Activated CD8-positive, alpha-beta T cell treated with anti-CD3 and anti-CD28 coated beads, Interleukin-2, amount 10 ng/mL, durations not matched to agents 7 days and 5 days (primary cell): Measurements from ENCODE around the gene ZNF444. TPM values are rescaled to one million over a fixed set of nuclear protein-coding genes. Genes with fewer than 3 reads are reported as not detected.
"Not testable (repeated sequence)": the region's sequence is repeated elsewhere in the genome, so short reads cannot be mapped to it uniquely, and the experiment has no call there.

Experiments
- ATAC-seq: fragments of 150-1000 bp; cut with Tn5 transposase; one replicate; pipeline ENCODE4 v1.10.0; 2021; ENCODE audit warnings: moderate library complexity
- CTCF ChIA-PET: fragments of 350-600 bp; sonication (Branson Sonifier 250); formaldehyde crosslinking; loops from one replicate; lab custom pipeline; 2021; ENCODE audit warnings: antibody characterized with exemption; lab: Charles Lee
- POLR2A ChIA-PET: fragments of 350-600 bp; sonication (Branson Sonifier 250); formaldehyde crosslinking; loops from one replicate; lab custom pipeline; 2021; ENCODE audit warnings: antibody characterized with exemption; lab: Charles Lee
- DNase-seq: peaks from one replicate; pipeline ENCODE4 v3.0.0-alpha.2; 2020
- H3K27ac Mint-ChIP-seq: one replicate; pipeline ENCODE4 v1.8.0; 2021; ENCODE audit warnings: mild to moderate bottlenecking, mixed read lengths
- H3K27me3 Mint-ChIP-seq: one replicate; pipeline ENCODE4 v1.8.0; 2021; ENCODE audit warnings: low read depth, mixed read lengths
- H3K36me3 Mint-ChIP-seq: one replicate; pipeline ENCODE4 v1.8.0; 2021; ENCODE audit warnings: low read depth, mixed read lengths
- H3K4me1 Mint-ChIP-seq: one replicate; pipeline ENCODE4 v1.8.0; 2021; ENCODE audit warnings: low read depth, mixed read lengths
- H3K4me3 Mint-ChIP-seq: one replicate; pipeline ENCODE4 v1.8.0; 2021; ENCODE audit warnings: mild to moderate bottlenecking, mixed read lengths
- H3K9me3 Mint-ChIP-seq: one replicate; pipeline ENCODE4 v1.8.0; 2022; ENCODE audit warnings: mixed read lengths; ENCODE audit not compliant: insufficient read depth
- total RNA-seq, 2 experiments: library from RNA; stranded (reverse); gene quantifications; one replicate each; pipeline ENCODE4 v1.2.3, GENCODE V29; 2021

Gene ZNF444
- total RNA-seq, 2 experiments from 2014 or later = 29.3 to 30.1 TPM

DNA sequence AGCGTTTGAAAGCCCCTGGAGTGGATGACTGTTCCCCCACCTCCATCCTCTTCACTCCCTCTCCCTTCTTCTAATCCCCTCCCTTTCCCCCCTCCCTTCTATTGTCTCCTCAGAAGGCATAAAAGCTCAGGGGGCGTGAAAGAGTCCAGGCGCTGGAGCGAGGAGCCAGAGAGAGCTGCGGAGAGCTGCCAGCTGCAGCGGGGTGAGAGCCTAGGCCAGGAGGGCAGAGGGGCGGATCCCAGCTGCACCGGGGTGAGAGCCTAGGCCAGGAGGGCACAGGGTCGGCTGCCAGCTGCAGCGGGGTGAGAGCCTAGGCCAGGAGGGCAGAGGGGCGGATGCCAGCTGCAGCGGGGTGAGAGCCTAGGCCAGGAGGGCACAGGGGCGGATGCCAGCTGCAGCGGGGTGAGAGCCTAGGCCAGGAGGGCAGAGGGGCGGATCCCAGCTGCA lies 34.8 kb downstream of the ZNF444 start, which contains the start of gene GALP:
Gene GALP, plus strand, starts transcription at position 148 of the 447 bp plus-strand sequence. CDS start 1,101 bp downstream, outside the sequence.
- CTCF ChIA-PET = interaction anchor here (1.3 kb wide), 1 partner anchor 78 kb away, joined by 3 read pairs; no protein-coding TSS in a partner anchor
- DNase-seq, H3K9me3 Mint-ChIP-seq, H3K4me3 Mint-ChIP-seq, ATAC-seq, H3K36me3 Mint-ChIP-seq, H3K27ac Mint-ChIP-seq, POLR2A ChIA-PET, H3K4me1 Mint-ChIP-seq, H3K27me3 Mint-ChIP-seq: not testable (repeated sequence)

GRCh38 chr19:56176310-56176709 lies 35.2 kb downstream of the ZNF444 start:
- CTCF ChIA-PET, POLR2A ChIA-PET, H3K9me3 Mint-ChIP-seq, H3K27me3 Mint-ChIP-seq, H3K4me1 Mint-ChIP-seq, H3K36me3 Mint-ChIP-seq, DNase-seq, ATAC-seq, H3K4me3 Mint-ChIP-seq, H3K27ac Mint-ChIP-seq: not testable (repeated sequence)

DNA sequence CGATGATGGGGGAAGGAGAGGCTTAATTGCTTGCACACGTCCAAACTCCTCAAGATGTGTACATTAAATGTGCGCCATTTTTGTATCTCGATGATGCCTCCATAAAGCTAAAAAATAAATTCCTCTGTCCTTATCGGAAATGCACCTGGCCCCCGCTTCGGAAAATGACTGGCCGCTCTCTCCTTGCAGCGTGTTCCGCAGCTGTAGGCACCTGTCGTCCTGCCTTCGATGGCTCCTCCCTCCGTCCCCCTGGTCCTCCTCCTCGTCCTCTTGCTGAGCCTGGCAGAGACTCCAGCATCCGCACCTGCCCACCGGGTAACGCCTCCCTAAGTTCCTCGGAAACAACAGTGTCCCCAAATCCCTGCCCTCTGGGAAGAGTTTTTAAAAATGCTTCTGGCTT lies 35.8 kb downstream of the ZNF444 start:
- POLR2A ChIA-PET = no interaction called here
- Mint-ChIP-seq H3K9me3 (no peaks in the 10 kb centered on the region), H3K36me3 (no peaks in the 10 kb centered on the region), H3K4me1 (peaks cover 1% of the 10 kb centered on the region), H3K27ac (no peak overlapping the region), H3K27me3 (no peaks in the 10 kb centered on the region), H3K4me3 (no peak overlapping the region)
- DNase-seq (no peak), ATAC-seq (no peak)
- CTCF ChIA-PET = interaction anchor here (2.0 kb wide), 1 partner anchor 111 kb away, joined by 6 read pairs; no protein-coding TSS in a partner anchor

DNA sequence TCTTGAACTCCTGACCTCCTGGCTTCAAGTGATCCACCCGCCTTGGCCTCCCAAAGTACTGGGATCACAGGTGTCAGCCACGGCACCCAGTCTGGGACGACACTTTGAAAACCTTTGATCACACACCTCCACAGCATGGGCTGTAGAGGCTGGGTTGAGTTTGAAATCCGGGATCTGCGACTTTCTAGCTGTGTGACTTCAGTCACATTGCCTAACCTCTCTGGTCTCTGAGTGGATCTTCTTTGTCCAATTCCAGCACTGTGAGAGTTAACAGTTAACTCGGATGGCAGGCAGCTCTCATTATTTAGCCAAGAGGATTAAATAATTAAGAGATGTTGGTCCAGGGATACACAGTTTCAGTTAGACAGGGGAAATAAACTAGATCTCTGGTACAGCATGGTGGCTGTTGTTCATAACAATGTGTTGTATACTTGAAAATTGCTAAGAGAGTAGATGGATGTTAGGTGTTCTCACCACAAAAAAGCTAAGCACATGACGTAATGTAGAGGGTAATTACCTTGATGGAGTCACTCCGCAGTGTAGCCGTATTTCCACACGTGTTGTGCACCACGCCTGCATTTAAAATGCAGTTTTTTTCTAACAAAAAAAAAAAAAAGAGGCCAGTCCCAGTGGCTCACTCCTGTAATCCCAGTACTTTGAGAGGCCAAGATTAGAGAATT lies 36.6 kb downstream of the ZNF444 start:
- Mint-ChIP-seq H3K4me1 (no peaks in the 10 kb centered on the region), H3K4me3 (no peak overlapping the region), H3K27me3 (no peaks in the 10 kb centered on the region), H3K27ac (no peak overlapping the region), H3K9me3 (no peaks in the 10 kb centered on the region), H3K36me3 (no peaks in the 10 kb centered on the region)
- no peak for ATAC-seq
- POLR2A ChIA-PET = interaction anchor here (0.6 kb wide), 1 partner anchor 20 kb away, joined by 4 read pairs; no protein-coding TSS in a partner anchor
- DNase-seq = no peak
- CTCF ChIA-PET = interaction anchor here (2.0 kb wide), 1 partner anchor 112 kb away, joined by 6 read pairs; no protein-coding TSS in a partner anchor

DNA sequence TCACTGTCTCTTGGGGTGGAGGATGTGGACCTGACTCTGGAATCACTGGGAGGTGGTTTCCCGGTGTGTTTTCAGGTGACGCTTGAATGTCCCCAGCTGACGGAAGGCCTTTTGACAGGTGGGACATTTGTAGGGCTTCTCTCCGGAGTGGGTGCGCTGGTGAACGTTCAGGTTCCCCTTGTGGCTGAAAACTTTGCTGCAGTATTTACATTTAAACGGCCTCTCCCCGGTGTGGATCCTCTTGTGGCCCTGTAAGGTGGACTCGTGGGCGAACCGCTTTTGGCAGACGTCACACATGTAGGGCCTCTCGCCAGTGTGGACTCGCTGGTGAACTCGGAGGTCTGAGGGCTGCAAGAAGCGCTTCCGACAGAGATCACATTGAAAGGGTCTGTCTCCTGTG lies 48.7 kb downstream of the ZNF444 start:
- no peaks in the 10 kb centered on the region for H3K9me3 Mint-ChIP-seq
- H3K4me3 Mint-ChIP-seq = no peak overlapping the region
- H3K4me1 Mint-ChIP-seq = peaks cover 6% of the 10 kb centered on the region
- H3K27me3 Mint-ChIP-seq = no peaks in the 10 kb centered on the region
- DNase-seq (no peak), ATAC-seq (no peak)
- CTCF ChIA-PET = no interaction called here
- no peak overlapping the region for H3K27ac Mint-ChIP-seq
- H3K36me3 Mint-ChIP-seq = no peaks in the 10 kb centered on the region
- POLR2A ChIA-PET = no interaction called here

DNA sequence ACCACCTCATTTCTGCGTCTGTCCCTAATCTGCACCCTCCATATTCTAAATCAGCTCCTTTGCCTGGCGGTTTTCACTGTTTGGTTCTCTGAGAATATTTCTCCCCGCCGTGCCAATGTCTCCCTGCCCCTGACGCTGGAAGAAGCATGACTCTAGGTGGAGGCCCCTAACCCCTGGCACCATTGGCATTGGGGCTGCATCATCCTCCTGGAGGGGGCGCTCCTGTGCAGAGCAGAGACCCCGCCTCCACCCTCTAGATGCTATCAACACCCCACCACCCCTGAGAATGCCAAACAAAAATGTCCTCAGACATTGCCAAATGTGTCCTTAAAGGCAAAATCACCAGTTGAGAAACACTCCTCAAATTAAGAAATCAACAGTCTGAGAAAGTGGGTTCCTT lies 50.0 kb downstream of the ZNF444 start:
- CTCF ChIA-PET = no interaction called here
- Mint-ChIP-seq H3K27ac (no peak overlapping the region), H3K4me1 (no peaks in the 10 kb centered on the region), H3K36me3 (no peaks in the 10 kb centered on the region), H3K4me3 (no peak overlapping the region), H3K9me3 (no peaks in the 10 kb centered on the region), H3K27me3 (no peaks in the 10 kb centered on the region)
- POLR2A ChIA-PET = no interaction called here
- DNase-seq = no peak
- no peak for ATAC-seq

GRCh38 chr19:56191711-56192110 lies 50.6 kb downstream of the ZNF444 start:
- no peaks in the 10 kb centered on the region for H3K9me3 Mint-ChIP-seq

DNA sequence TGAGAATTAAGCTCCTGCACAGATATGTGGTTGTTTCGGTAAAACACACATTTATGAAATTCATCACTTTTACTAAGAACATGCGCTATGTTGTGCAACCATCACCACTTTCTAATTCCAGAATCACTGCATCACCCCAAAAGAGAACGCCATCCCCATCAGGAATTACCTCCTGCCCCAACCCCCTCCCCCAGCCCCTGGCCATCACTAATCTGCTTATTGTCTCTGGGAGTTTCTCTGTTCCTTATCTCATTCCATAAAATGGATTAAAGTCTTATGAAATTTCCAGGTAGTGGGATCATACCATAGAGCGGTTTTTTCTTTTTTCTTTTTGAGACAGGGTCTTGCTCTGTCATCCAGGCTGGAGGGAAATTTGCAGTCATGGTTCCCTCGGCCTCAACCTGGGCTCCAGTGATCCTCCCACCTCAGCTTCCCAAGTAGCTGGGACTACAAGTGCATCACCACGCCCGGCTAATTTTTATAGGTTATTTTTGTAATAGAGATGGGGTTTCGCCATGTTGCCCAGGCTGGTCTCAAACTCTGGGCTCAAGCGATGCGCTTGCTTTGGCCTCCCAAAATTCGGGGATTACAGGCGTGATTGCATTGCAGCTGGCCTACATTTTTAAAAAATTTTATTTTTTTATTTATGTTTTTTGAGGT lies 53.0 kb downstream of the ZNF444 start:
- no peaks in the 10 kb centered on the region for H3K27me3 Mint-ChIP-seq
- CTCF ChIA-PET = no interaction called here
- no peaks in the 10 kb centered on the region for H3K36me3 Mint-ChIP-seq
- no peak overlapping the region for H3K4me3 Mint-ChIP-seq
- H3K4me1 Mint-ChIP-seq = no peaks in the 10 kb centered on the region
- DNase-seq = no peak
- POLR2A ChIA-PET = no interaction called here
- no peak overlapping the region for H3K27ac Mint-ChIP-seq
- no peak for ATAC-seq
- no peaks in the 10 kb centered on the region for H3K9me3 Mint-ChIP-seq

More at GRCh38 chr19:56191711-56192110, 50.6 kb downstream of the ZNF444 start:
- Mint-ChIP-seq H3K4me1 (no peaks in the 10 kb centered on the region), H3K4me3 (no peak overlapping the region), H3K36me3 (no peaks in the 10 kb centered on the region), H3K27ac (no peak overlapping the region), H3K27me3 (no peaks in the 10 kb centered on the region)
- DNase-seq = no peak
- ATAC-seq = no peak
- CTCF ChIA-PET = no interaction called here
- POLR2A ChIA-PET = no interaction called here

DNA sequence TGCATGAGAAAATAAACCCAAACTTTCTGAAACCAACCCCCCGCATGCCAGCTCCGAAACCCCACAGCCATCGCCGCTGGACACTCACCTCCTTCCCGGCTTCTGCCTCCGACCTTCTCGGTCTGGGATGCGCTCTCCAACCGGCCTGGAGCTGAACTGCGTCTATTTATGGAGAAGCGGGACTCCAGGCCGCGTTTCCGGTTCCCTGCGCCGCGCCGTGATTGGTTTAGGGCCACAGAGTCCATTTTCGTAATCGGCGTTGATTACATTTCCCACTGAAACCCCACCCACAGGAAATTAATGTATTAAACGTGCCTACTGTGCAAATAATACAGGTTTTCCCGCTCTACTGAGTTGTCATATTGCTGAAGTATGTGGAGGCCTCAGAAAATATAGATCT lies 56.6 kb downstream of the ZNF444 start, which contains the start of gene ZSCAN5B:
Gene ZSCAN5B, minus strand, starts transcription at position 138 of the 400 bp plus-strand sequence. CDS start 4,731 bp downstream, outside the sequence.
- POLR2A ChIA-PET, H3K27me3 Mint-ChIP-seq, DNase-seq, CTCF ChIA-PET, H3K4me1 Mint-ChIP-seq, H3K36me3 Mint-ChIP-seq, ATAC-seq, H3K9me3 Mint-ChIP-seq, H3K4me3 Mint-ChIP-seq, H3K27ac Mint-ChIP-seq: not testable (repeated sequence)

DNA sequence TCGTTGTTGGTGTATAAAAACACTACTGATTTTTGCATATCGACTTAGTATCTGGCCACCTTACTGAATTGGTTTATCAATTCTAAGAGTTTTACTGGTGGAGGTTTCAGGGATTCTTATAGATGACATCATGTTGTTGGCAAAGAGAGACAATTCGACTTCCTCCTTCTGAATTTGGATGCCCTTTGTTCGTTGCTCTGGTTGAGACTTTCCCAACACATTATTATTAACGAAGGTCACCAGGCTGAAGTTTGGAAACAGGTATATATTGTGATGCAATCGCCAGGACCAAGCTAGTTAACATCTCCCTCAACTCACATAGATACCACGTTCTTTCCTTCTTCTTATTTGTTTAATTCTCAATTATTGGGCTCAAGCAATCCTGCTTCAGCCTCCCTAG lies 58.6 kb downstream of the ZNF444 start:
- Mint-ChIP-seq H3K27ac (no peak overlapping the region), H3K27me3 (peaks cover 2% of the 10 kb centered on the region), H3K4me3 (no peak overlapping the region), H3K36me3 (no peaks in the 10 kb centered on the region), H3K9me3 (no peaks in the 10 kb centered on the region), H3K4me1 (no peaks in the 10 kb centered on the region)
- ATAC-seq (no peak), DNase-seq (no peak)
- CTCF ChIA-PET = no interaction called here
- POLR2A ChIA-PET = no interaction called here

DNA sequence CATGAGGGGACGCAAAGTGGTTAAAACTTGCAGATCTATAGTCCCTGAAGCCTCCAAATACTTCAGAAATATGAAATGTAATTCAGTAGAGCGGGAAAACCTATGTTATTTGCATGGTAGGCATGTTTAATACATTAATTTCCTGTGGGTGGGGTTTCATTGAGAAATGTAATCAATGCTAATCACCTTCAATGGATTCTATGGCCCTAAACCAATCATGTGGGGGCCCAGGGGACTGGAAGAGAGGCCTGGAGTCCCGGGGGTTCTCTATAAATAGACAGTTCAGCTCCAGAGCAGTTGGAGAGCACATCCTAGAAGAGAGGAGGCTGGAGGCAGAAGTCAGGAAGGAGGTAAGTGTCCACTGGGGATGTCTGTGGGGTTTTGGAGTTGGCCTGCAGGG lies 60.9 kb downstream of the ZNF444 start, which contains the start of gene ZSCAN5C:
Gene ZSCAN5C, plus strand, starts transcription at position 301 of the 400 bp plus-strand sequence. CDS start 3,641 bp downstream, outside the sequence.
- Mint-ChIP-seq H3K27me3 (peaks cover 2% of the 10 kb centered on the region), H3K9me3 (no peaks in the 10 kb centered on the region), H3K4me3 (no peak within 1 kb of the TSS), H3K36me3 (no peaks in the 10 kb centered on the region), H3K27ac (no peak within 1 kb of the TSS), H3K4me1 (no peaks in the 10 kb centered on the region)
- ATAC-seq = no peak
- ChIA-PET POLR2A (no interaction called here), CTCF (no interaction called here)
- DNase-seq = no peak

DNA sequence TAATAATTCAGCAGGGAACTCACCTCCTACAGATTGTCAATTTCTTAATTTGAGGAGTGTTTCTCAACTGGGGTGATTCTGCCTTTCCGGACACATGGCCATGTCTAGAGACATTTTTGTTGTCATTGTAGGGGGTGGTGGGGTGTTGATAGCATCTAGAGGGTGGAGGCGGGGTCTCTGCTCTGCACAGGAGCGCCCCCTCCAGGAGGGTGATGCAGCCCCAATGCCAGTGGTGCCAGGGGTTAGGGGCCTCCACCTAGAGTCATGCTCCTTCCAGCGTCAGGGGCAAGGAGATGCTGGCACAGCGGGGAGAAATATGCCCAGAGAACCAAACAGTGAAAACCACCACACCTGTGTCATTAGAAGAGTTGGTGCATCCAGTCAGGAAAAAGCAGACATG lies 66.5 kb downstream of the ZNF444 start:
- H3K9me3 Mint-ChIP-seq, POLR2A ChIA-PET, CTCF ChIA-PET, DNase-seq, H3K4me1 Mint-ChIP-seq, H3K36me3 Mint-ChIP-seq, H3K27ac Mint-ChIP-seq, H3K27me3 Mint-ChIP-seq, H3K4me3 Mint-ChIP-seq, ATAC-seq: not testable (repeated sequence)
